Hepatocyte (in vitro differentiated cells): ENCODE results near the gene MEIS2.

Experiments
- EZH2 ChIP-seq: fragments of 200-600 bp; sonication (generic); IDR thresholded peaks from 2 replicates; pipeline ENCODE4 v1.6.1; 2016; ENCODE audit warnings: antibody characterized with exemption, mild to moderate bottlenecking, borderline replicate concordance
- EZH2phosphoT487 ChIP-seq: fragments of 200-600 bp; sonication (generic); IDR thresholded peaks from one replicate; pipeline ENCODE4 v1.6.1; 2018; ENCODE audit warnings: antibody characterized with exemption, mild to moderate bottlenecking, low read depth, moderate library complexity; ENCODE audit not compliant: unreplicated experiment, severe bottlenecking
- TF ChIP-seq, protein P1 (sequence below): fragments of 200-600 bp; sonication (generic); IDR thresholded peaks from 2 replicates; pipeline ENCODE4 v1.5.1; 2016; ENCODE audit warnings: antibody characterized with exemption, mild to moderate bottlenecking; ENCODE audit not compliant: poor library complexity

DNA sequence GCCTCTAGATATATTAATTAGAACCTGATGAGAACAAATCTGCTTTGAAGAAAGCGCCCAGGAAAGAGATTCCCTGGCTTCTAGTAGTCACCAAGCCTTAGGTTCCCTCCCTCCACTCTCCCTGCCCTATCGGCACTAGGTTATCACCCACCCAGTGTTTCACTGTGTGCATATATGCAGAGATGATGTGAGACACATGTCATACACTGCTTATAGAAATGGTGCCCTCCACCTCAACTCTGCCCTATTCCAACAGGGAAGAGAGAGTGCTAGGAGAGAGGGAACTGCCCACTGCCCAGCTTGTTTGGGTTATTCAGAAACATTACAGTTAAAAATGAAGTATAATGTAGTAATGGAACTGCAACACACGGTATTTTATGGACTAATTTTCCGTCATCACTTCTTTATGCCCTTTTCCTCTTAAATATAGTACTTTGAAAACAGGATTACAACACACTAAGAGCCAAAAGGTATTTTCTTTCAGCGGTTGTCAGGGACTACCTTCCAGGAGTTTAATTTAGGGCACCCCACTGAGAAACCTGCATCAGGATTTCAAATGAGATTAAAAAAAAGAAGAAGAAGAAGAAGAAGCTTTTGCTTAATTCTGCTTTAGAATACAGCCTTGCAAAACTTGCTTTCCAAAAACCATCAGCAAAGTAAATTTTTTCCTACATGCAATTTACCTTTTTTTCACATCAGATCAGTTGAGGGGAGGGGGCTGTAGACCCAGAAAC, 55.3 kb downstream of the MEIS2 start:
- TF ChIP-seq, protein P1, sequence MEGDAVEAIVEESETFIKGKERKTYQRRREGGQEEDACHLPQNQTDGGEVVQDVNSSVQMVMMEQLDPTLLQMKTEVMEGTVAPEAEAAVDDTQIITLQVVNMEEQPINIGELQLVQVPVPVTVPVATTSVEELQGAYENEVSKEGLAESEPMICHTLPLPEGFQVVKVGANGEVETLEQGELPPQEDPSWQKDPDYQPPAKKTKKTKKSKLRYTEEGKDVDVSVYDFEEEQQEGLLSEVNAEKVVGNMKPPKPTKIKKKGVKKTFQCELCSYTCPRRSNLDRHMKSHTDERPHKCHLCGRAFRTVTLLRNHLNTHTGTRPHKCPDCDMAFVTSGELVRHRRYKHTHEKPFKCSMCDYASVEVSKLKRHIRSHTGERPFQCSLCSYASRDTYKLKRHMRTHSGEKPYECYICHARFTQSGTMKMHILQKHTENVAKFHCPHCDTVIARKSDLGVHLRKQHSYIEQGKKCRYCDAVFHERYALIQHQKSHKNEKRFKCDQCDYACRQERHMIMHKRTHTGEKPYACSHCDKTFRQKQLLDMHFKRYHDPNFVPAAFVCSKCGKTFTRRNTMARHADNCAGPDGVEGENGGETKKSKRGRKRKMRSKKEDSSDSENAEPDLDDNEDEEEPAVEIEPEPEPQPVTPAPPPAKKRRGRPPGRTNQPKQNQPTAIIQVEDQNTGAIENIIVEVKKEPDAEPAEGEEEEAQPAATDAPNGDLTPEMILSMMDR, result no peak
- TF ChIP-seq EZH2 (no peak), EZH2phosphoT487 (no peak)
